H1 (cell line): ENCODE results near the gene CMTM2. TPM values are rescaled to one million over a fixed set of nuclear protein-coding genes. Genes with fewer than 3 reads are reported as not detected.

Source experiments
- ASH2L ChIP-seq: fragments of 200-600, 300-600 bp; sonication (generic); IDR thresholded peaks from one replicate; pipeline ENCODE4 v1.7.1; 2017; ENCODE audit warnings: low read length
- CREB1 ChIP-seq: IDR thresholded peaks from 2 replicates; pipeline ENCODE4 v1.6.1; 2012; ENCODE audit warnings: inconsistent platforms
- KDM5A ChIP-seq: fragments of 200-600 bp; IDR thresholded peaks from 2 replicates; pipeline ENCODE4 v1.7.1; 2012; ENCODE audit warnings: mild to moderate bottlenecking, low read length, inconsistent platforms, mixed read lengths
- NRF1 ChIP-seq: IDR thresholded peaks from 2 replicates; pipeline ENCODE4 v1.6.1; 2011; ENCODE audit warnings: mild to moderate bottlenecking, low read depth, low read length, improper control_type of control experiment
- PHF8 ChIP-seq: fragments of 200-600 bp; sonication (generic); conservative IDR thresholded peaks from 2 replicates; pipeline ENCODE4 v1.7.1; 2012; ENCODE audit warnings: low read depth, mild to moderate bottlenecking, inconsistent platforms, low read length, moderate library complexity
- POLR2A ChIP-seq, 2 experiments: IDR thresholded peaks; 1 replicate in 1 of 2; 2 replicates in 1 of 2; pipeline ENCODE4 v1.6.1; 2011; ENCODE audit warnings: low read depth in 2 of 2, low read length in 2 of 2, mild to moderate bottlenecking in 2 of 2; ENCODE audit errors: control extremely low read depth in 1 of 2
- RAD21 ChIP-seq, 2 experiments: IDR thresholded peaks in 1 of 2; conservative IDR thresholded peaks in 1 of 2; 2 replicates each; pipeline ENCODE4 v1.6.1; 2011; ENCODE audit warnings: low read depth in 2 of 2, low read length in 2 of 2, improper control_type of control experiment in 1 of 2, inconsistent platforms in 1 of 2, mild to moderate bottlenecking in 1 of 2, moderate library complexity in 1 of 2
- polyA plus RNA-seq, 7 experiments: library from polyadenylated mRNA; depleted of rRNA in 3 of 7; stranded (reverse) in 5 of 7; unstranded in 2 of 7; fragments of >200 nt in 5 of 7; fragments of 200-250 nt in 2 of 7; gene quantifications; 1 replicate in 5 of 7; 2 replicates in 1 of 7; 4 replicates in 1 of 7; pipeline versions ENCODE4 v1.2.1 to v1.2.3, GENCODE V29; 2011 to 2013; ENCODE audit warnings: missing spikeins in 2 of 7, mixed read lengths in 2 of 7
- total RNA-seq: library from RNA; stranded (reverse); fragmentation: NEBNext Ultra II Directional; extraction: Animal tissue kit (Norgen Biotek cat#: 25700); gene quantifications from 2 replicates; pipeline ENCODE4 v1.2.1, GENCODE V29; 2021

Gene CMTM2
- total and polyA plus RNA-seq, 2 of the 8 experiments (the other 6 are each of a cell fraction or from before 2014, with no cell fraction given), result not detected

GRCh38 chr16:66587881-66588600, 8.8 kb downstream of the CMTM2 start (continued):
- TF ChIP-seq ASH2L (no peak), PHF8 (no peak), RAD21 (IDR thresholded peaks at IDR 0.05 in 1 of 2, conservative IDR thresholded peaks at IDR 0.05 in 1 of 2; ENCODE audit: low read depth in 2 of 2, low read length in 2 of 2) (no peak), CREB1 (no peak), POLR2A (IDR thresholded peaks at IDR 0.05; ENCODE audit: control extremely low read depth in 1 of 2, low read depth in 2 of 2, low read length in 2 of 2) (no peak), NRF1 (no peak), KDM5A (no peak)
